DMS153 treated with DMSO at 0.1 percent for 48 hours (cell line): Measurements from ENCODE around the gene RPL12.
"Not testable (repeated sequence)": the region's sequence is repeated elsewhere in the genome, so short reads cannot be mapped to it uniquely, and the experiment has no call there.

Source experiments
- DNase-seq: peaks from one replicate; lab custom pipeline; 2025; ENCODE audit not compliant: unreplicated experiment; lab: John Stamatoyannopoulos, UW

Gene RPL12

DNA sequence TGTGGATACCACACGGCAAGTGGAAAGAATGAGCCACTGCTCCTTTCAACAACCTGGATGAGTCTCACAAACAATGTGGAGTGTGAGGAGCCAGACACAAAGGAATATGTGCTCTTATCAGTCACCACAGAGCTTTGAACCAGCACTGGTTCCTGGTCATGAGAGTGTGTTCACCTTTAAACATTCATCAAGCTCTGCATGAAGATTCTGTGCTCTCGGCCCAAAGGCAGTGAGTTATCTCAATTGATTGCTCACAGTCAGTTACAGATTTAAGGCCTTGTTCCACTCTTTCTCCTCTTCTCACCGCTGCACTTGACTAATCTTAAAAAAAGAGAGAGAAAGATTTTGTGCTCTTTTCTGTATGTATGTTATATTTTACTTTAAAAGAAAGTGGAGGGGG, 19.5 kb upstream of the RPL12 start:
- DNase-seq = no peak

DNA sequence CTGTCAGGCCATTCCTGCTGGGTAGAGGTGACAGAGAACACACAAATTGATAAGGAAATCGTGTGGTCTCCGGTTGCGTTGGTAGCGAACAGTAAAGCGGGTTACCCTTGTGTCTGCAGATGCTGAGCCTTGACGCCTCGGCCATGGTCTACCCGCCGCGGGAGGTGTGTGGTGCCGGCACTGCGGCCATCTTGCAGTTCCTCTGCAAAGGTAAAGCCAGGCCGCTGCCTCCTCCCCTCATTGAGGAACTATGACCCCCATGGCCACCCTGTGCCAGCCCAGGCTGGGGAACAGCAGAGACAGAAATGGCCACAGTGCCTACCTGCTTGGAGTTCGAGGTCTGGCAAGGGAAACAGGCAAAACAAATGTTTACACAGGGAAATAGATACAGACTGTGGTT, 16.4 kb upstream of the RPL12 start:
- DNase-seq = no peak

GRCh38 chr9:127466407-127466917, 15.3 kb upstream of the RPL12 start:
- DNase-seq = not testable (repeated sequence)

DNA sequence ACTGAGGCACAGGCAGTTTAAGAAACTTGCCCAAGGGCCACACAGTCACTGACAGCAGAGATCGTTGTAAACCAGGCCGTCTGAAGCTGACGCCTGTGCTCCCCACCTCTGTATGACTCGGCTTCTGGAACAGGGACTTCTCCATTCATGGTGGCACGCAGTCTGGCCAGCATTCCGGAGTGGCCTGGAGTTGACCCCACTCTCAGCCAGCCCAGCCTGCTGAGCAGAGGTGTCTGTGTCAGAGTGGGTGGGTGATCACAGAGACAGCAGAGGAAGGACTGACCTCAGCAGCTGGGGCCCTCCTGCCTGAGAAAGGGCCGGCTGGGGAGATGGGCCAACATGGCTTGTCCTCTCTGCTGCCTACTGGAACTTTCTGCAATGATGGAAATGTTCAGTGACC, 12.7 kb upstream of the RPL12 start:
- no peak for DNase-seq

- DNase-seq = no peak
Measured at GRCh38 chr9:127463382-127463781, 12.2 kb upstream of the RPL12 start.

DNA sequence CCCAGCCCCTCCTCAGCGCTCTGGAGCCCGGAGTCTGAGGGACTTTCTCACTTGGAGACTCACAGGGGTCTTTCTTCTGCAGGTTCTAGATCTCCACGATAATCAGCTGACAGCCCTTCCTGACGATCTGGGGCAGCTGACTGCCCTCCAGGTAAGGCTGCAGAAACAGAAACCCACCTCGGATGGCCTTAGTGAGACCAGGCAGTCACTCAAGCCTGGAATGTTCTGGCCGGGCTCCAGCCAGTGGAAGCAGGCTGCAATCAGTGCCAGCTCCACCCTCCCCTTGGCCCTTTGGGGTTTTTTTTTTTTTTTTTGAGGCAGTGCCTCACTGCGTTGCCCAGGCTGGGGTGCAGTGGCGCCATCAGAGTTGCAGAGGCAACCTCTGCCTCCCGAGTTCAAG, 7.7 kb upstream of the RPL12 start:
- no peak for DNase-seq

- no peak for DNase-seq
Measured at GRCh38 chr9:127457191-127457878, 6.1 kb upstream of the RPL12 start.

- DNase-seq = no peak
Measured at GRCh38 chr9:127455324-127455992, 4.3 kb upstream of the RPL12 start.

DNA sequence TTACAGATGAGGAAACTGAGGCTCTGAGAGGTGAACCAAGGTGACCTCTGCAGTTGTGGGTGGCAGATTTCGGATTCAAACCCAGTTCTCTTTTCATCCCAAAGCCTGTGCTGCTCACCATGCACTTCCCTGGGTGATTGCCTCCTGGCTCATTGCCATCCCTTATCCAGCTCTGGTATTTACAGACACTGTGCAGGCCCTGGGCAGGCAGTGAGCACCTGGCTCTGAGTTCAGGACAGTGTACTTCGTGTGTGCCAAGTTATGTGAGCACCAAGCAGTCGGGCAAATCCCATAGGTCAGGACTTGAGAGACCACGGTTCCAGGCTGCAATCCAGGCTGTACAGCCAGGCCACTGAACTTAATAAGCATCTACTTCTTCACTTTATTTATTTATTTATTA, 1.5 kb upstream of the RPL12 start:
- DNase-seq = no peak

DNA sequence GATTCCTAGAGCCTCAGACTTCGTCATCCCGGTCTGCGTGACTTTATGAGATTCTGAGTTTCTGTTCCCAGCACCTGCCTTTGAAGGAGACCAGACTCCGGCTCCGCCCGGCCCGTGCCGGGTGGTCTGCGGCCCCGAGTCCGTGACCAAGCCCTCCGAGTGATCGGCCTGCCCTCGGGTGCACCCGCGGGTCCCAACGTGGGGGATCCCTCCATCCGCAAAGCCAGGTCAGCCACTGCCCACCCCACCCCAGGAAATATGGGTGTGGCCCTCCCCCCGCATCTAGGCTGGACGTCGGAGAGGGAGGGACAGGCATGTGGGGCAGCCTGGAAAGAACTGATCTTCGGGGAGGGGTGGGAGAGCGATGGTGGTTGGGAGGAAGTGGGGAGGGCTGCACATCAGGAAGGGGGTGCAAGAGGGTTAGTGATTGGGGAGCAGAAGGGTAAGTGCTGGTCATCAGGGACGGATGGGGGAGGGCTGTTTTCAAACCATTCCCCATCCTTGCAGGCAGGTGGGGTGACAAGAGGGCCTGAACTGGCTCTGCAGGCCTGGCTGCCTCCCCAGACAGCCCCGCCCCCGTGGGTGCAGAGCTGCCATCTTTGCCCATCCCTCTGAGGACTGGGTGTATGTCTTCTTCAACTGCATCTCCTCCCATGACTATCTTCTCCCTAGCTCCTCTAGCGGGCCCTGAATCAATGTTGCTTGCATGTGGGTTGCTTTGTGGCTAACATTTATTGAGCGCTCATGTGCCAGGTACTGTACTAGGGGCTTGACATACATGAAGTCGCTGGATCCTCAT, 851 bp upstream of the RPL12 start:
- DNase-seq = no peak

- peak; percentile 12 for DNase-seq
Measured at GRCh38 chr9:127451608-127451857, 327 bp upstream of the RPL12 start.

DNA sequence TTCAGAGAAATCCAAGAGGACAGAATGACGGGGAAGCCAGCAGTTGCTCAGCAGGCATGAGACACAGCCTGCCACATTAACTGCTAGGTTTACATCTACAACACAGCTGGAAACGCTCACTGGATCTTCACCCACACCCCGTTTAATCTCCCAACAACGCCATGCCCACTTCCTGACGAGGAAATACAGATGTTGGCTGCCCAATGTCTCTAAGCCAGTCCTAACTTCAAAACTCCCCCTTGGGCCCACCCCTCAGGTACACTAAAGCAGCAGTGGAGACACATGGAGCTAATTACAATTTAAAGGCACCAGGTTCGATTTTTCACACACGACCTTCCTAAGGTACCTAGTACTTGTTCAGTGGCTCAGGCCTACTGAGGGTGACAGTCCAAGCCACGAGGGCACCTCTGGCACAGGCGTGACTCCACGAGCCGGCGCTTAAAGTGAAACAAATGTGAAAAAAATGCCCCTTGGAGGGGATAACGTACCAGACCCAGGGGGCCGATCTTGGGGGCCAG, 904 bp downstream of the RPL12 start:
- DNase-seq = no peak

- no peak for DNase-seq
Measured at GRCh38 chr9:127449332-127449966, 1.8 kb downstream of the RPL12 start.

DNA sequence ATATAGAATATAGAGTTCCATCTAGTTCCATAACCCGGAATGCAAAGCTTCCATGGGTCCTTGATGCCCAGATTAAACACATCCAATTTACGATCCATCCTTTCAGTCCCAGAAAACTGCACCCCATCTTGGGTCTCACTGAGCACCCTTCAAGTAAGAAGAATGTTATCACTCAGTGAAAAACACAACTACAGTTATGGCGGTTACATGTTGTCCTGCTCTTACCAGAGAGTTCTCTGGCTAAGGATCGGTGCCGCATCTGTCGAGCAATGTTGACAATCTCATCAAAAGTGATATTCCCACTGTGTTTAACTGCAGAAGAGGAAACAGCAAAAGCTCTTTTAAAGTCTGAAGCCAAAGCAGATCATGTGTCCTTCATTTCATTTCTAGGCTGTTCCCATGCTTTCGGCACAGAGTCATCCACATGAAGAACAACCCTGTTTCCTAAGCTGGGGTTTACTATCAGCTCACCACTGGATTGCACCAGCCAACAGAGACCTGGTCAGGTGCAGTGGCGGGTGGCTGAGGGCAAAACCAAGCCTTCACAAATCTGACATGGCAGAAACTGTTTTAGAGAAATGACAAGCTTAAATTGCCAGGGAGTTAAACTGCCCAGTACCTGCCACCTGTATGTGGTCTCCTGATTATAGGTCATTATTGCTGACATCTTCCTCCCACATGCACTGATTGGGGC, 2.9 kb downstream of the RPL12 start:
- DNase-seq = no peak

DNA sequence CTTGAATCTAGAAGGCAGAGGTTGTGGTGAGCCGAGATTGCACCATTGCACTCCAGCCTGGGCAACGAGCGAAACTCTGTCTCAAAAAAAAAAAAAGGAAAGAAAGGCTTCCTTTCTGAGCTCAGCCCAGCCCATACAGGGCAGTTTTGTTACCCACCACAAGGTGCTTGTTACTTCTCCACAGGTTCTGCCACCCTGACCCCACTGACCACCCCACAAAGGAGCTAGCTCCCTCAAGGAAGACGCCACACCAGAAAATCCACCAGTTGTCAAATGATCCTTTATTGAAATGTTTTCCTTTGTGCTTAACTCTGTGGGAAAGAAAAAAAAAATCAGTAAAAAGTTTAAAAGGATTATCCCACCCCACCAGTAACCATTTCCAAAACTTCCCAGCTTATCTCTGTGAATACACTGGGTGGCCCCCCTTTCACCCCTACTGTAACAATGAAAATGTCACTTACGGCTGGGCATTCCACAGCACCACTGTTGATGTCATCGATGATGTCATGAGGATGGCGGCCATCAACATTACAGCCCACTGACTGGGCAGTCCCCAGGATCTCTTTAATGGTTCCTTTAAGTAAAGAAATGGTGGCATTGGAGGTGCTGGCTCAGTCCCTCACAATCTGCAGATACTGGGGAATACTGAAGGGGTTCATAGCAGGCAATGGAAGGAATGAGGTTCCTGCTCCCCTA, 3.6 kb downstream of the RPL12 start:
- no peak for DNase-seq

- DNase-seq = no peak
Measured at GRCh38 chr9:127446713-127447415, 4.3 kb downstream of the RPL12 start.

- no peak for DNase-seq
Measured at GRCh38 chr9:127445851-127446712, 5.1 kb downstream of the RPL12 start.

DNA sequence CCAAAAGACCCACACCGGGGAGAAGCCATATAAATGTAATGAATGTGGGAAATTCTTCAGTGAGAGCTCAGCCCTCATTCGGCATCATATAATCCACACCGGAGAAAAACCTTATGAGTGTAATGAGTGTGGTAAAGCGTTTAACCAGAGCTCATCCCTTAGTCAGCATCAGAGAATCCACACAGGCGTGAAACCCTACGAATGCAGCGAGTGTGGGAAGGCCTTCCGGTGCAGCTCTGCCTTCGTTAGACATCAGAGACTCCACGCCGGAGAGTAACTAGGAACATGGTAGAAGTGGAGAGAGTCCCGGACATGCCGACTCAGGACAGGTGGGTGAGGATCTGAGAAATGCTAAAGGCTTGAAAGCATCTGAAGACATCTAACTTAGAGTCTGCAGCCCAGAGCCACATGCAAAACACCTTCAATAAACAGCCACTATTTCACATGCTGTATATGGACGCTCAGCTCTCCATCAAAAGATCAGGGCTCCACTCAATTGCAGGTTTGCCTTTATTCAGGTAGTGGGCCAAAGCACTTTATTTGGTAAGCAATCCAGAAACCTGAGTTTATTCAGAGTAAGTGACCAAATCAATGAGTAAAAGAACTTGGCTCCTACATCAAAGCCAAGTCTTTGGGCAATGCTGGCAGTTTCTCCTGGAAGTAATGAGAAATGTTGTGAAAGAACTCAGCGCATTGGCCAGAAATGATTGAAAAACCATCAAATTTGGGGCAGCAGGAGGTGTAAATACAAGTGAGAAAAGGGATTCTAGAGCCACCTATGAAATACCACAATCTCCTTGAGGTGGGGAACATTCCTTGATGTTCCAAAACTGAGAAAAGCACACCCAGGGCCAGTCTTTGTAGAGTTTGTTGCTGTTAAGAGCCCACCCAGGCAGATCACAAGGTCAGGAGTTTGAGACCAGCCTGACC, 6.0 kb downstream of the RPL12 start:
- no peak for DNase-seq
